Stimulated activated CD8-positive, alpha-beta memory T cell treated with anti-CD3 and anti-CD28 coated beads, Interleukin-4, amount 100 ng/mL, for 4 hours (primary cell): ENCODE measurements around the gene TIGIT.

ENCODE experiments used
- DNase-seq, 2 donors: peaks; one replicate each; pipeline ENCODE4 v3.0.0-alpha.2; 2020; ENCODE audit warnings: low read depth in 2 of 2, low spot score in 1 of 2

Gene TIGIT

DNA sequence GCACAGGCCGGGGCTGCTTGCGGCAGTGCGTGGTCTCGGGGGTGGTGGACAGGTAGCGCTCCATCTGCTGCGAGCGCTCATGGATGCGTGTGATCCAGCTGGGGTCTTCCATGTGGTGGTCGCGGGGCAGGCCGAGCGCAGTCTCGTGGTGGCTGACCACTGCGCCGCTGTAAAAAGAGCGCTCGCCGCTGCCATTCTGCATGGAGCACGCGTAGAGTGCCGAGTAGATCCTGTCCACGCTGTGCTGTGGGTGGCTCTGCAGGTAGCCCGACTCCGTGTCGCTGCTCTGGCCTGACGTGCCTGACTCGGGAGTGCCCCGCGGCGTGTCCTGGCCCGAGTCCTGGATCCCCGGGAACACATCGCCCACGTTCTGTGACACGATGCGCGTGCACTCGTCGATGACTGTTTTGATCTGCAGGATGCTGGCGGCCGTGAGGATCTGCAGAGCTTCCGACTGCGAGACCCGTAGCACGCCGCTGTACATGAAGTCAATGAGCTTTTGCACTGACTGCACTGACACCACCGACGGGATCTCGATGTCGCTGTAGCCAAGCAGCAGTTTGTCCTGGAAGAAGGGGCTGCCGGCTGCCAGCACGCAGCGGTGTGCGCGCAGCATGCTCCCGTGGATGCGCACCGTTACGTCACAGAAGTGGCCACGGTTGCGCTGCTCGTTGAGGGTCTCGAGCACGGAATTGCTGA is 57.4 kb downstream of the TIGIT start:
- DNase-seq: no peak

DNA sequence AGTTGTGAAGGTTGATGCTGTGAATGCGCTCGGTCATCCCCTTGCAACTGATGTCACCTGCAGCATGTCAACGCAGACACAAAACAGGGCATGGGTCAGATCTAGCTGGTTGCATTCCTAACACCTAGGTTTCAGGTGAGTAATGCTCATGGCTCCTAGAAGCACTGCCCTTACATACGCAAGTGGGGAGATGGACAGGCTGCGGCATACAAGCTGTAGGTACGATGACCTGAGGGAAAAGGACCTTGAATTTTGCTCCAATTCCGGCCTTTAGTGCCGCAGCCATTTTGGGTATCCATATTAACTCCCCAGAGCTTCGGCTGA is 58.0 kb downstream of the TIGIT start:
- DNase-seq: no peak

DNA sequence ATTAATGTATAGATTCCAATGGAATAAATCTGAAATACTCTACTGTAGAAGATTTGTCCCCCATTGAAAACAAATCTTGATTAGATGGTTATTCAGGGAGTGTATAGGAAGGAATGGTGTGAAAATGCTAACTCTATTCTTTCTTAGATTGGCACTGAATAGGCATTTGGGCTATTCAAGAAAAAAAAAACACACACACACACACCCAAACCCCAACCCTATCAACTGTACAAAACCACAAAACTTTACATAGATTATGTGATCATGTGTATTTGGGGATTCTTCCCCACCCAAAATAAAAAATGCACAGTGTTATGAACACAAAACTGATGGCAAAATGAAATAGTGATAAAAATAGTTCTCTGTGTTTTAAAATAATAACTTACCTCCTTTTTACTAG is 61.8 kb downstream of the TIGIT start:
- no peak for DNase-seq

DNA sequence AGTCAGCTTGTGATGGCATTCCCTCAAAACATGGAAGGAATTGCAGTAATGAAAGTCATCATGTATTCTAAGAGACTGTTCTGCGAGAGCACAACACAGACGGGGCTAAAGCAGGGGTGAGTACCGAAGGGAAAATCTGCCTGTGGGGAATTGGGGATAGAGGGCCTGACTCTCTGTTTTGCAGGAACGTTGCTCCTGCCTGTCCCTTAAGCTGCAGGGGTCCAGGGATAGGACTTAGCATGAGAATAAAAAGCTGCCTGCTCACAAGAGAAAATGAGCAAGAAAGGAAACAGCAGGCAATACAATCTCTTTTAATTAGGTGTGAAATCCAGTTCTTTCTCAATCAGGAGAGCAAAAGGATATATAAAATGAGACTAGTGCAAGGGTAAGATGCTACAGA is 62.2 kb downstream of the TIGIT start:
- no peak for DNase-seq

DNA sequence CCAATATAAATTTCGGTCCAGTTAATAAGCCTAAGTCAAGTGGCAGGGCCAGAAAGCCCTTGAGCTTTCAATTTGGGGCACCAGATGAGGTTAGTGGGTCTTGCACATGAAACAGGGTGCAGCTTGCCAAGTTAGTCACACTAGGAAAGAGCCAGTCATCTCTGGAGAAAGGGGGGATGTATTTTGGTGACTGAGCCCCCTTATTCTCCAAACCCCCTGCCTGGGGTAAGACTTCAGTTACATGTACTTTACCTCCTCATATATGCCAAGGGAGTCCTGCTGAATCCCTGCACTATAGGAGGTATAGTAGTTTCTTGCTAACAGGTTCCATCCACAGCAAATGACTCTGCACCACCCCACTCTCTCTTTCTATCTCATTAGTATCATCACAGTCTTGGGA is 62.7 kb downstream of the TIGIT start:
- no peak for DNase-seq
